H1 (cell line): Measurements from ENCODE around the gene RIPK4. TPM values are rescaled to one million over a fixed set of nuclear protein-coding genes. Genes with fewer than 3 reads are reported as not detected.

Source experiments
- ATF2 ChIP-seq: IDR thresholded peaks from 2 replicates; pipeline ENCODE4 v1.6.1; 2012; ENCODE audit warnings: low read length, inconsistent platforms
- MAFK ChIP-seq: IDR thresholded peaks from 2 replicates; pipeline ENCODE4 v1.6.1; 2012; ENCODE audit warnings: low read depth, mild to moderate bottlenecking, improper control_type of control experiment, low read length
- SAP30 ChIP-seq: fragments of 300-600 bp; sonication (generic); IDR thresholded peaks from 2 replicates; pipeline ENCODE4 v1.7.1; 2012; ENCODE audit warnings: low read length, moderate library complexity, mild to moderate bottlenecking, inconsistent platforms; ENCODE audit not compliant: insufficient read depth, insufficient replicate concordance
- YY1 ChIP-seq: IDR thresholded peaks from 2 replicates; pipeline ENCODE4 v1.6.1; 2011; ENCODE audit warnings: low read depth, mild to moderate bottlenecking, low read length
- polyA plus RNA-seq, 7 experiments: library from polyadenylated mRNA; depleted of rRNA in 3 of 7; stranded (reverse) in 5 of 7; unstranded in 2 of 7; fragments of >200 nt in 5 of 7; fragments of 200-250 nt in 2 of 7; gene quantifications; 1 replicate in 5 of 7; 2 replicates in 1 of 7; 4 replicates in 1 of 7; pipeline versions ENCODE4 v1.2.1 to v1.2.3, GENCODE V29; 2011 to 2013; ENCODE audit warnings: missing spikeins in 2 of 7, mixed read lengths in 2 of 7
- total RNA-seq: library from RNA; stranded (reverse); fragmentation: NEBNext Ultra II Directional; extraction: Animal tissue kit (Norgen Biotek cat#: 25700); gene quantifications from 2 replicates; pipeline ENCODE4 v1.2.1, GENCODE V29; 2021

RIPK4 gene
- total and polyA plus RNA-seq, 2 of the 8 experiments (the other 6 are each of a cell fraction or from before 2014, with no cell fraction given): 2.7 to 5.6 TPM

DNA sequence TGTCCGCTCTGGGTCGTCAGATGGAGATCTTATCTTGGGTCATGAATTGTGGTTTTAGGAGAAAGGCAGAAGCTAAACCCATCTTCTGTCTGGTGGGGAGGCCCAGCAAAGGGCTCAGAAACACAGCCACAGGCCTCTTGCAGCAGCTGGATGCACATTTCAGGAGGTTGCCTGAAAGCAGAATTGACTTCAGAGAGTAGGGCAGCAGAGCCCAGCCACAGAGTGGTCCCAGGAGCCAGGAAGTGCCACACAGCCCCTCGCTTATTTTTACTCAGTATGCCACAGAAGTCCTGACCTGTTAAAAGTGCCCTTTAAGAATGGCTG lies 8.3 kb upstream of the RIPK4 start (continued):
- no peak for TF ChIP-seq MAFK
- no peak for TF ChIP-seq SAP30
- no peak for TF ChIP-seq YY1
- TF ChIP-seq ATF2: no peak
